ENCODE measurements around the gene PLEKHB2. TPM values are rescaled to one million over a fixed set of nuclear protein-coding genes. Genes with fewer than 3 reads are reported as not detected.

Gene PLEKHB2
- total RNA-seq, 1 donor from 2014 or later, result 101 TPM

Other genes with a start within 250 kb of the PLEKHB2 start
- gene FAM168B, start 11.9 kb upstream of the PLEKHB2 start, total RNA-seq, result 71.0 and 81.2 TPM in 2 replicates
- 0.40 and 0.44 TPM in 2 replicates for gene POTEE, start 104.2 kb downstream of the PLEKHB2 start, total RNA-seq